ENCODE data around the gene BRIX1.
"Not testable (repeated sequence)": the region's sequence is repeated elsewhere in the genome, so short reads cannot be mapped to it uniquely, and the experiment has no call there.

Gene BRIX1

DNA sequence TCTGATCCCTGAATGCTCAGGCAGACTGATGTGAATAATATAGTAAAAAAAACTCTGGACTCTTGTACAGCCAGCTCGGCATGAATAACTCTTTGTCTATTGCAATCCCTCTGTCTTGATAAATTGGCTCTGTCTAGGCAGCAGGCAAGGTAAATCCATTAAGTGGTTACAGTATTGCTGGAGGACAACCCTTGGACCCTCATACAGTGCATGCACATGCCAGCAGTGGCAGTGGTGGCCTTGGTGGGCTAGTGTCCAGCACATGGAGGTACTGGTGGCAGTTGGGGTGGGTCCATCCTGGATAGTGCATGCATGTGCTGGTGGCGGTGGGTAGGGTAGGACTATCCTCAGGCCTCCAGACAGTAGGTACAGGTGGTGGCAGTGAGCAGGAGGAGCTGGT lies 52.7 kb downstream of the BRIX1 start:
- DNase-seq (ENCODE audit: low read depth): no peak

DNA sequence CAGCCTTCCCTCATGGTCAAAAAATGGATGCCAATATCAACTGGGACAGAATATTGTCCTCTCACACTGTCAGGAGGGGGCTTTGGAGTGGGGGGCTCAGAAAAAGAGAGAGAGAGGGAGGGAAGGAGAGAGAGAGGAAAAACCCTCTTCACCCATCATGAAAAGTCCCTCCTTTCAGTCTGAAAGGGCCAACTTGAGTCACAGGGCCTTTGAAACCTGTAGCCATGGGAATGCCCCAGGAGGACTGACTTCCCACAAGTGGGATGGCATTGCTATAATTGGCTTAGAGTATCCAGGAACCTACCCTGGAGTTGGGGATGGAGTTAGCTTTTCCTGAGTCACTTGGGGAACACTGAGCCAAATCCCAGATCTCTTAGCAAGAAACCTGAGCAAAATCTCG lies 55.0 kb downstream of the BRIX1 start:
- no peak for DNase-seq (ENCODE audit: low read depth)

DNA sequence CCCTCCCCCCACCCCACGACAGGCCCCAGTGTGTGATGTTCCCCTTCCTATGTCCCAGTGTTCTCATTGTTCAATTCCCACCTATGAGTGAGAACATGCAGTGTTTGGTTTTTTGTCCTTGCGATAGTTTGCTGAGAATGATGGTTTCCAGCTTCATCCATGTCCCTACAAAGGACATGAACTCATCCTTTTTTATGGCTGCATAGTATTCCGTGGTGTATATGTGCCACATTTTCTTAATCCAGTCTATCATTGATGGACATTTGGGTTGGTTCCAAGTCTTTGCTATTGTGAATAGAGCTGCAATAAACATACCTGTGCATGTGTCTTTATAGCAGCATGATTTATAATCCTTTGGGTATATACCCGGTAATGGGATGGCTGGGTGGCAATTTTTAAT lies 56.1 kb downstream of the BRIX1 start:
- DNase-seq (ENCODE audit: low read depth): not testable (repeated sequence)
